ENCODE results near the gene MGAT5. TPM values are rescaled to one million over a fixed set of nuclear protein-coding genes. Genes with fewer than 3 reads are reported as not detected.

Gene MGAT5
- total RNA-seq, 1 experiment from 2014 or later = 52.4 TPM

DNA sequence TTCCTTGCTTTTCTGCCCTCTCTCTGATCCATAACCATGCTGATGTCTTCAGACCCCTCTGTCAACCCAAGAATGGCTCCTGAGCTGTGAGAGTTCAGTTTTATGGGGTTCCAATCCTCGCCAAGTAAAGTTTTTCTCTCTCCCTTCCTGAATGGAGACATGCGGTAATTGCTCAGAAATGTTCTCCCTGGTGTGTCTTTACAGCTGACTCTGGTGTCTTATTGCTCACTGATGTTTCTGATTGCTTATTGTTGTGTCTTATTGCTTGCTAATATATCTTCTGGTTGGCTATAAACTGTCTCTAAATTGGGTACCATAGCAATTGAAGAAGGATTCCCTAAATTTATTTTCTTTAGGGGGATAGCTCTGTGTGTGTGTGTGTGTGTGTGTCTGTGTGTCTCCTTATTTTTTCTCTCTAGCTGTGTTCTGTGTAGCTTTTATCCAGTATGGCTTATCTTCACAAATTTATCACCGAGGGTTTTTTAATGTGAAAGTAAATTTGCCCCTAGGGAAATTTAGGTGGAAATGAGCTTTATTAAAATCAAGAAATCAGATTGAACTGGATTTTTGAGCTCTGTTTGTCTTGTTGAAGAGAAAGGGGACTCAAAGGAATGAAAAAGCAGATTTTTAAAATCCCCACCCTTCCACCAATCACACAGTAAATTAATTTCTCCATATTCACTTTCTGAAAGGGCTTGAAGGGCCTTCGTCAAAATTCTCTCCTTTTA is 19.5 kb downstream of the MGAT5 start:
- ChIA-PET CTCF (interaction anchor here (0.7 to 1.1 kb wide), 2 partner anchors 124 to 178 kb away, joined by 3 read pairs; no protein-coding TSS in a partner anchor), POLR2A (interaction anchor here (0.9 kb wide), 1 partner anchor 72 kb away, joined by 3 read pairs; no protein-coding TSS in a partner anchor)
- TF ChIP-seq TCF7 (CRISPR knock-in tag; IDR thresholded peaks at IDR 0.05; ENCODE audit: low read depth) (no peak), FOXP1 (CRISPR knock-in tag; IDR thresholded peaks at IDR 0.05; ENCODE audit: borderline replicate concordance) (no peak), MXD4 (CRISPR knock-in tag; IDR thresholded peaks at IDR 0.05; ENCODE audit: borderline replicate concordance) (no peak), ATF1 (CRISPR knock-in tag; IDR thresholded peaks at IDR 0.05) (no peak), JUN (CRISPR knock-in tag; IDR thresholded peaks at IDR 0.05) (no peak), ELF4 (CRISPR knock-in tag; IDR thresholded peaks at IDR 0.05; ENCODE audit: low read depth) (no peak)
- TF ChIP-seq, protein P1, sequence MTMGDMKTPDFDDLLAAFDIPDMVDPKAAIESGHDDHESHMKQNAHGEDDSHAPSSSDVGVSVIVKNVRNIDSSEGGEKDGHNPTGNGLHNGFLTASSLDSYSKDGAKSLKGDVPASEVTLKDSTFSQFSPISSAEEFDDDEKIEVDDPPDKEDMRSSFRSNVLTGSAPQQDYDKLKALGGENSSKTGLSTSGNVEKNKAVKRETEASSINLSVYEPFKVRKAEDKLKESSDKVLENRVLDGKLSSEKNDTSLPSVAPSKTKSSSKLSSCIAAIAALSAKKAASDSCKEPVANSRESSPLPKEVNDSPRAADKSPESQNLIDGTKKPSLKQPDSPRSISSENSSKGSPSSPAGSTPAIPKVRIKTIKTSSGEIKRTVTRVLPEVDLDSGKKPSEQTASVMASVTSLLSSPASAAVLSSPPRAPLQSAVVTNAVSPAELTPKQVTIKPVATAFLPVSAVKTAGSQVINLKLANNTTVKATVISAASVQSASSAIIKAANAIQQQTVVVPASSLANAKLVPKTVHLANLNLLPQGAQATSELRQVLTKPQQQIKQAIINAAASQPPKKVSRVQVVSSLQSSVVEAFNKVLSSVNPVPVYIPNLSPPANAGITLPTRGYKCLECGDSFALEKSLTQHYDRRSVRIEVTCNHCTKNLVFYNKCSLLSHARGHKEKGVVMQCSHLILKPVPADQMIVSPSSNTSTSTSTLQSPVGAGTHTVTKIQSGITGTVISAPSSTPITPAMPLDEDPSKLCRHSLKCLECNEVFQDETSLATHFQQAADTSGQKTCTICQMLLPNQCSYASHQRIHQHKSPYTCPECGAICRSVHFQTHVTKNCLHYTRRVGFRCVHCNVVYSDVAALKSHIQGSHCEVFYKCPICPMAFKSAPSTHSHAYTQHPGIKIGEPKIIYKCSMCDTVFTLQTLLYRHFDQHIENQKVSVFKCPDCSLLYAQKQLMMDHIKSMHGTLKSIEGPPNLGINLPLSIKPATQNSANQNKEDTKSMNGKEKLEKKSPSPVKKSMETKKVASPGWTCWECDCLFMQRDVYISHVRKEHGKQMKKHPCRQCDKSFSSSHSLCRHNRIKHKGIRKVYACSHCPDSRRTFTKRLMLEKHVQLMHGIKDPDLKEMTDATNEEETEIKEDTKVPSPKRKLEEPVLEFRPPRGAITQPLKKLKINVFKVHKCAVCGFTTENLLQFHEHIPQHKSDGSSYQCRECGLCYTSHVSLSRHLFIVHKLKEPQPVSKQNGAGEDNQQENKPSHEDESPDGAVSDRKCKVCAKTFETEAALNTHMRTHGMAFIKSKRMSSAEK (CRISPR knock-in tag; IDR thresholded peaks at IDR 0.05; ENCODE audit: borderline replicate concordance) = no peak
- TF ChIP-seq, protein P2, sequence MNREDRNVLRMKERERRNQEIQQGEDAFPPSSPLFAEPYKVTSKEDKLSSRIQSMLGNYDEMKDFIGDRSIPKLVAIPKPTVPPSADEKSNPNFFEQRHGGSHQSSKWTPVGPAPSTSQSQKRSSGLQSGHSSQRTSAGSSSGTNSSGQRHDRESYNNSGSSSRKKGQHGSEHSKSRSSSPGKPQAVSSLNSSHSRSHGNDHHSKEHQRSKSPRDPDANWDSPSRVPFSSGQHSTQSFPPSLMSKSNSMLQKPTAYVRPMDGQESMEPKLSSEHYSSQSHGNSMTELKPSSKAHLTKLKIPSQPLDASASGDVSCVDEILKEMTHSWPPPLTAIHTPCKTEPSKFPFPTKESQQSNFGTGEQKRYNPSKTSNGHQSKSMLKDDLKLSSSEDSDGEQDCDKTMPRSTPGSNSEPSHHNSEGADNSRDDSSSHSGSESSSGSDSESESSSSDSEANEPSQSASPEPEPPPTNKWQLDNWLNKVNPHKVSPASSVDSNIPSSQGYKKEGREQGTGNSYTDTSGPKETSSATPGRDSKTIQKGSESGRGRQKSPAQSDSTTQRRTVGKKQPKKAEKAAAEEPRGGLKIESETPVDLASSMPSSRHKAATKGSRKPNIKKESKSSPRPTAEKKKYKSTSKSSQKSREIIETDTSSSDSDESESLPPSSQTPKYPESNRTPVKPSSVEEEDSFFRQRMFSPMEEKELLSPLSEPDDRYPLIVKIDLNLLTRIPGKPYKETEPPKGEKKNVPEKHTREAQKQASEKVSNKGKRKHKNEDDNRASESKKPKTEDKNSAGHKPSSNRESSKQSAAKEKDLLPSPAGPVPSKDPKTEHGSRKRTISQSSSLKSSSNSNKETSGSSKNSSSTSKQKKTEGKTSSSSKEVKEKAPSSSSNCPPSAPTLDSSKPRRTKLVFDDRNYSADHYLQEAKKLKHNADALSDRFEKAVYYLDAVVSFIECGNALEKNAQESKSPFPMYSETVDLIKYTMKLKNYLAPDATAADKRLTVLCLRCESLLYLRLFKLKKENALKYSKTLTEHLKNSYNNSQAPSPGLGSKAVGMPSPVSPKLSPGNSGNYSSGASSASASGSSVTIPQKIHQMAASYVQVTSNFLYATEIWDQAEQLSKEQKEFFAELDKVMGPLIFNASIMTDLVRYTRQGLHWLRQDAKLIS (CRISPR knock-in tag; IDR thresholded peaks at IDR 0.05; ENCODE audit: borderline replicate concordance) = no peak
- TF ChIP-seq, protein P3, sequence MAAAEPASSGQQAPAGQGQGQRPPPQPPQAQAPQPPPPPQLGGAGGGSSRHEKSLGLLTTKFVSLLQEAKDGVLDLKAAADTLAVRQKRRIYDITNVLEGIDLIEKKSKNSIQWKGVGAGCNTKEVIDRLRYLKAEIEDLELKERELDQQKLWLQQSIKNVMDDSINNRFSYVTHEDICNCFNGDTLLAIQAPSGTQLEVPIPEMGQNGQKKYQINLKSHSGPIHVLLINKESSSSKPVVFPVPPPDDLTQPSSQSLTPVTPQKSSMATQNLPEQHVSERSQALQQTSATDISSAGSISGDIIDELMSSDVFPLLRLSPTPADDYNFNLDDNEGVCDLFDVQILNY (CRISPR knock-in tag; IDR thresholded peaks at IDR 0.05) = no peak
- TF ChIP-seq, protein P4, sequence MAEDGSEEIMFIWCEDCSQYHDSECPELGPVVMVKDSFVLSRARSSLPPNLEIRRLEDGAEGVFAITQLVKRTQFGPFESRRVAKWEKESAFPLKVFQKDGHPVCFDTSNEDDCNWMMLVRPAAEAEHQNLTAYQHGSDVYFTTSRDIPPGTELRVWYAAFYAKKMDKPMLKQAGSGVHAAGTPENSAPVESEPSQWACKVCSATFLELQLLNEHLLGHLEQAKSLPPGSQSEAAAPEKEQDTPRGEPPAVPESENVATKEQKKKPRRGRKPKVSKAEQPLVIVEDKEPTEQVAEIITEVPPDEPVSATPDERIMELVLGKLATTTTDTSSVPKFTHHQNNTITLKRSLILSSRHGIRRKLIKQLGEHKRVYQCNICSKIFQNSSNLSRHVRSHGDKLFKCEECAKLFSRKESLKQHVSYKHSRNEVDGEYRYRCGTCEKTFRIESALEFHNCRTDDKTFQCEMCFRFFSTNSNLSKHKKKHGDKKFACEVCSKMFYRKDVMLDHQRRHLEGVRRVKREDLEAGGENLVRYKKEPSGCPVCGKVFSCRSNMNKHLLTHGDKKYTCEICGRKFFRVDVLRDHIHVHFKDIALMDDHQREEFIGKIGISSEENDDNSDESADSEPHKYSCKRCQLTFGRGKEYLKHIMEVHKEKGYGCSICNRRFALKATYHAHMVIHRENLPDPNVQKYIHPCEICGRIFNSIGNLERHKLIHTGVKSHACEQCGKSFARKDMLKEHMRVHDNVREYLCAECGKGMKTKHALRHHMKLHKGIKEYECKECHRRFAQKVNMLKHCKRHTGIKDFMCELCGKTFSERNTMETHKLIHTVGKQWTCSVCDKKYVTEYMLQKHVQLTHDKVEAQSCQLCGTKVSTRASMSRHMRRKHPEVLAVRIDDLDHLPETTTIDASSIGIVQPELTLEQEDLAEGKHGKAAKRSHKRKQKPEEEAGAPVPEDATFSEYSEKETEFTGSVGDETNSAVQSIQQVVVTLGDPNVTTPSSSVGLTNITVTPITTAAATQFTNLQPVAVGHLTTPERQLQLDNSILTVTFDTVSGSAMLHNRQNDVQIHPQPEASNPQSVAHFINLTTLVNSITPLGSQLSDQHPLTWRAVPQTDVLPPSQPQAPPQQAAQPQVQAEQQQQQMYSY (CRISPR knock-in tag; IDR thresholded peaks at IDR 0.05) = no peak
- TF ChIP-seq, protein P5, sequence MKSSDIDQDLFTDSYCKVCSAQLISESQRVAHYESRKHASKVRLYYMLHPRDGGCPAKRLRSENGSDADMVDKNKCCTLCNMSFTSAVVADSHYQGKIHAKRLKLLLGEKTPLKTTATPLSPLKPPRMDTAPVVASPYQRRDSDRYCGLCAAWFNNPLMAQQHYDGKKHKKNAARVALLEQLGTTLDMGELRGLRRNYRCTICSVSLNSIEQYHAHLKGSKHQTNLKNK (CRISPR knock-in tag; IDR thresholded peaks at IDR 0.05) = no peak
- TF ChIP-seq, protein P6, sequence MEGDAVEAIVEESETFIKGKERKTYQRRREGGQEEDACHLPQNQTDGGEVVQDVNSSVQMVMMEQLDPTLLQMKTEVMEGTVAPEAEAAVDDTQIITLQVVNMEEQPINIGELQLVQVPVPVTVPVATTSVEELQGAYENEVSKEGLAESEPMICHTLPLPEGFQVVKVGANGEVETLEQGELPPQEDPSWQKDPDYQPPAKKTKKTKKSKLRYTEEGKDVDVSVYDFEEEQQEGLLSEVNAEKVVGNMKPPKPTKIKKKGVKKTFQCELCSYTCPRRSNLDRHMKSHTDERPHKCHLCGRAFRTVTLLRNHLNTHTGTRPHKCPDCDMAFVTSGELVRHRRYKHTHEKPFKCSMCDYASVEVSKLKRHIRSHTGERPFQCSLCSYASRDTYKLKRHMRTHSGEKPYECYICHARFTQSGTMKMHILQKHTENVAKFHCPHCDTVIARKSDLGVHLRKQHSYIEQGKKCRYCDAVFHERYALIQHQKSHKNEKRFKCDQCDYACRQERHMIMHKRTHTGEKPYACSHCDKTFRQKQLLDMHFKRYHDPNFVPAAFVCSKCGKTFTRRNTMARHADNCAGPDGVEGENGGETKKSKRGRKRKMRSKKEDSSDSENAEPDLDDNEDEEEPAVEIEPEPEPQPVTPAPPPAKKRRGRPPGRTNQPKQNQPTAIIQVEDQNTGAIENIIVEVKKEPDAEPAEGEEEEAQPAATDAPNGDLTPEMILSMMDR (IDR thresholded peaks at IDR 0.05) = no peak
- TF ChIP-seq, protein P7, sequence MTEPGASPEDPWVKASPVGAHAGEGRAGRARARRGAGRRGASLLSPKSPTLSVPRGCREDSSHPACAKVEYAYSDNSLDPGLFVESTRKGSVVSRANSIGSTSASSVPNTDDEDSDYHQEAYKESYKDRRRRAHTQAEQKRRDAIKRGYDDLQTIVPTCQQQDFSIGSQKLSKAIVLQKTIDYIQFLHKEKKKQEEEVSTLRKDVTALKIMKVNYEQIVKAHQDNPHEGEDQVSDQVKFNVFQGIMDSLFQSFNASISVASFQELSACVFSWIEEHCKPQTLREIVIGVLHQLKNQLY (CRISPR knock-in tag; IDR thresholded peaks at IDR 0.05) = no peak
- Mint-ChIP-seq H3K27me3 (ENCODE audit: low read depth) (peaks cover 16% of the 10 kb centered on the region), H3K27ac (no peak overlapping the region), H3K9me3 (no peaks in the 10 kb centered on the region), H3K4me1 (peaks cover 29% of the 10 kb centered on the region), H3K4me3 (no peak overlapping the region), H3K36me3 (peaks cover 5% of the 10 kb centered on the region)
- DNase-seq (ENCODE audit: low spot score) (no peak), ATAC-seq (no peak)
